ENCODE data around the gene PATJ.

The PATJ gene

DNA sequence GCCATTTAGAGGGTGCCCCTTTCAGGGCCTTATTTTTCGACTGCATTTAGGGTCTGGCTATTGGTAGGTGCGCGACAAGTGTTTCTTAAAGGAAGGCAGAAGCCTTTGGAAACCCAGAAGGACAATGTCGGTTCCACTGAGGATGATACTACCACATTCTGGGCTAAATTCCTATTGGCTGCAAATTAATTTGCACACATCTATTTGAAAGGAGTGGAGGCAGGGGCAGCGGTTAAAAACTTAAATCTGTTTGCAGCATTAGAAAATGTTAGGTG, 1.1 kb downstream of the PATJ start:
- peak overlapping the region; percentile 78 for H3K4me3 ChIP-seq
- no peak for DNase-seq (ENCODE audit: low read depth, low spot score)
- H3K27ac ChIP-seq, result no peak overlapping the region
- no peaks in the 10 kb centered on the region for H3K36me3 ChIP-seq (ENCODE audit: insufficient read depth, low read length)
- H3K9ac ChIP-seq (ENCODE audit: insufficient read length), result peak overlapping the region; percentile 78
- no peaks in the 10 kb centered on the region for H3K9me3 ChIP-seq (ENCODE audit: low read depth, low read length)
- TF ChIP-seq POLR2AphosphoS5 (IDR thresholded peaks at IDR 0.05; ENCODE audit: borderline replicate concordance, low read depth, low read length) (no peak), FOXP2 (optimal IDR thresholded peaks at IDR 0.05; ENCODE audit: control extremely low read depth, extremely low read length, insufficient read depth) (no peak)

DNA sequence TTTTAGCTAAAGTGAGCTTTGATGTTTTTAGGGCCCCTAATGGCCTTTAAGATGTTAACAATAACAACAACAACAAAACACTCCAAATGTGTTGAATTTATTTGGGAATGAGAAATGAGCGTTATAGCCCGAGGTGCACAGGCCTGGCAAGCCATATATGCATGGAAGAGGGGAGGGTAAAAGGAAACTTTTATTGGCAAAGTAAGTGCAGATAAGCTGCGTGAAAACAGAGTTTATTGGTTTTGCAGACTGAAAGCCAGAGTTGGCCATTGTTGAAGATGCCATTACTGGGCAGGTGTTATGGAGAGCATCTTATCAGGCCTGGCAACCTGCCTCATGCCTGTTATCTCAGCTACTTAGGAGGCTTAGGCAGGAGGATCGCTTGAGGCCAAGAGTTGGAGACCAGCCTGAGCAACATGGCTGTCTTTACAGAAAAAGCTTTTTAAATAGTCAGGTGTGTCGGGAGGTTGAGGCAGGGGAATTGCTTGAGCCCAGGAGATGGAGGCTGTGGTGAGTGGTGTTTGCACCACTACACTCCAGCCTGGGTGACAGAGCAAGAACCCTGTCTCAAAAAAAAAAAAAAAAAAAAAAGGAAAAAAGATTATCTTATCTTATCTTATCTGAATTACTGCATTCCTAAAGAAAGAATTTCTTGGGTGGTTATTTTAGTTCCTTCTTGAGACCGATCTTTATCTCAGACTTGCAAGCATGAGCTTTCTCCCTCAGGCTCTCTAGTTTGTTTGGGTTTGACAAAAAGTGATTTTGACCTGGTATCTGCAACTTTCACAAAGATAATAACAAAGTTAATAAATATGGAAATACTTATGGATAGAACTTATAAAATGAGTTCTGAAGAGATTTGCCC, 1.7 kb downstream of the PATJ start:
- Histone ChIP-seq H3K9me3 (ENCODE audit: low read depth, low read length) (no peaks in the 10 kb centered on the region), H3K4me3 (peak overlapping the region; percentile 78; the same call in 1 of the 2 replicates), H3K36me3 (ENCODE audit: insufficient read depth, low read length) (no peaks in the 10 kb centered on the region), H3K27ac (0 out of 2 replicates have a peak overlapping the region, but pooled peaks have one; percentile 42), H3K9ac (ENCODE audit: insufficient read length) (no peak overlapping the region)
- no peak for TF ChIP-seq POLR2AphosphoS5 (IDR thresholded peaks at IDR 0.05; ENCODE audit: borderline replicate concordance, low read depth, low read length)
- no peak for TF ChIP-seq FOXP2 (optimal IDR thresholded peaks at IDR 0.05; ENCODE audit: control extremely low read depth, extremely low read length, insufficient read depth)
- TF ChIP-seq EZH2 (IDR thresholded peaks at IDR 0.05), result no peak
- DNase-seq (ENCODE audit: low read depth, low spot score), result no peak

DNA sequence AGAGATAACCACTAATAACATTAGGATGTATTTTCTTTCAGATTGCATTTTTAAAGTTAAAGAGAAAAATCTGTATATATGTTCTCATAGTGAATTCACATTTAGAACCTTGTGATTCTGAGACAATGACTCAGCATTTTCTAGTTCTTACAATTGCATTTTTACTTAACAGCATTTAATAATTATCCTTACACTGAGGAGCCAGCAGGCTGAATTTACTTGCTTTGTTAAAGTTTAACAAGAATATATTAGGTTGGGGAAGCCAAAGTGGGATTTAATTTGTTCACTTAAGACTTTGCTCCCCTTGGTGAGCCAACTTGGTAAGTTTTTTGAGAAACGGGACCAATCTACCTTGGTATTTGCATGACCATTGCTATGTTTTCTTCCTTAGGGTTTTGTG, 4.5 kb downstream of the PATJ start:
- peak; percentile 40 for DNase-seq (ENCODE audit: low read depth, low spot score)
- TF ChIP-seq FOXP2 (optimal IDR thresholded peaks at IDR 0.05; ENCODE audit: control extremely low read depth, extremely low read length, insufficient read depth) (no peak), EZH2 (IDR thresholded peaks at IDR 0.05) (no peak), POLR2AphosphoS5 (IDR thresholded peaks at IDR 0.05; ENCODE audit: borderline replicate concordance, low read depth, low read length) (no peak)
- Histone ChIP-seq H3K4me3 (peak overlapping the region; percentile 30; the same call in 1 of the 2 replicates), H3K36me3 (ENCODE audit: insufficient read depth, low read length) (no peaks in the 10 kb centered on the region), H3K27ac (peak overlapping the region; percentile 93), H3K9ac (ENCODE audit: insufficient read length) (peak overlapping the region; percentile 52), H3K9me3 (ENCODE audit: low read depth, low read length) (no peaks in the 10 kb centered on the region)

DNA sequence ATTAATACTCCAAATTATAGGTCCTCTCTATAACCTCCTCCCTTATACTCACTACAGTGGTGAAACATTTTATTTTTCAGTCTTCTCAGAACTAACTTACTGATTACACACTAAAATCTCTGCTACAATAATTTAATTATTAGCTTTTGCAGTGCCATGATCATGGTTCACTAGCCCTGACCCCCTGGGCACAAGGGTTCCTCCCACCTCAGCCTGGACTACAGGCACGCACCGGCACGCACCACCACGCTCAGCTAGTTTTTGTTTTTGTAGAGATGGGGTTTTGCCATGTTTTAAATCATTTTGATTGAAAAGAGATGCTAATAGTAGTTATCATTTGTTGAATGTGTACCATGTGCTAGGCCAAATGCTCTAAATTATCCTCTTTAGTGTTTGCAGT, 6.3 kb downstream of the PATJ start:
- H3K4me3 ChIP-seq, result no peak overlapping the region
- no peak overlapping the region for H3K27ac ChIP-seq
- no peak for TF ChIP-seq POLR2AphosphoS5 (IDR thresholded peaks at IDR 0.05; ENCODE audit: borderline replicate concordance, low read depth, low read length)
- no peak for TF ChIP-seq FOXP2 (optimal IDR thresholded peaks at IDR 0.05; ENCODE audit: control extremely low read depth, extremely low read length, insufficient read depth)
- no peaks in the 10 kb centered on the region for H3K9me3 ChIP-seq (ENCODE audit: low read depth, low read length)
- no peak overlapping the region for H3K9ac ChIP-seq (ENCODE audit: insufficient read length)
- H3K36me3 ChIP-seq (ENCODE audit: insufficient read depth, low read length), result no peaks in the 10 kb centered on the region
- no peak for DNase-seq (ENCODE audit: low read depth, low spot score)

DNA sequence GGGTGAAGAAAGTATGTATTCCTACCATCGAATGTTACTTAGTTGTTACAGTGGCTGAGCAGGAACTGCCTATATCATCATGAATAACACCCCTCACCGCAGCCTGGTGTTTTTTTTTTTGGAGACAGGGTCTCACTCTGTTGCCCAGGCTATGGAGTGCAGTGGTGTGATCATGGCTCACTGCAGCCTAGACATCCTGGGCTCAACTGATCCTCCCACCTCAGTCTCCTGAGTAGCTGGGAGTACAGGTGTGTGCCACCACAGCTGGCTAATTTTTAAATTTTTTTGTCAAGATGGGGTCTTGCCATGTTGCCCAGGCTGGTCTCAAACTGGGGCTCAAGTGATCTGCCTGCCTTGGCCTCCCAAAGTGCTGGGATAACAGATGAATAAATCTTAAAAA, 7.3 kb downstream of the PATJ start:
- Histone ChIP-seq H3K36me3 (ENCODE audit: insufficient read depth, low read length) (no peaks in the 10 kb centered on the region), H3K9me3 (ENCODE audit: low read depth, low read length) (no peaks in the 10 kb centered on the region), H3K9ac (ENCODE audit: insufficient read length) (no peak overlapping the region), H3K4me3 (no peak overlapping the region), H3K27ac (no peak overlapping the region)
- no peak for DNase-seq (ENCODE audit: low read depth, low spot score)
- TF ChIP-seq POLR2AphosphoS5 (IDR thresholded peaks at IDR 0.05; ENCODE audit: borderline replicate concordance, low read depth, low read length) (no peak), EZH2 (IDR thresholded peaks at IDR 0.05) (no peak), FOXP2 (optimal IDR thresholded peaks at IDR 0.05; ENCODE audit: control extremely low read depth, extremely low read length, insufficient read depth) (no peak)

DNA sequence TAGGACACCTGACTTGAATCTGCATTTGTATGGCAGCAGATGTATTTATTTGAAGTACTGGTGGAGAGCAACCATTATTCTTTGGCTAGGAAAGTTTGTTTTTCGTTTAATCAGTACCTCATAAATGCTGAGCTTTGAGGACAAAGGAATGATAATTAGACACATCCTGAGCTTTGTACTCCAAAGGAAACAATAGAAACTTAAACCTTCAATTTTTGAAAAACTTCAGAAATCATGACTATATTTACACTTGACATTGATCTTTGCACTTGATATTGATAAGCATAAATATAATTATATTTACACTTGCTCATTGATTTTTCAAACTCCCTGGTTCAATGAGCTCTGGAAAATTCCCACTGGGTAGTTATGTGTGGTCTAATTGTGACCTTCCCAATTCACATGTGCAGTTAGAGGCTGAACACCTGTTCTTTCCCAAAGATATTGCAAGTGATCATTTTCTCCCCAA, 10.7 kb downstream of the PATJ start:
- TF ChIP-seq EZH2 (IDR thresholded peaks at IDR 0.05) (no peak), FOXP2 (optimal IDR thresholded peaks at IDR 0.05; ENCODE audit: control extremely low read depth, extremely low read length, insufficient read depth) (no peak), POLR2AphosphoS5 (IDR thresholded peaks at IDR 0.05; ENCODE audit: borderline replicate concordance, low read depth, low read length) (no peak)
- H3K27ac ChIP-seq, result no peak overlapping the region

DNA sequence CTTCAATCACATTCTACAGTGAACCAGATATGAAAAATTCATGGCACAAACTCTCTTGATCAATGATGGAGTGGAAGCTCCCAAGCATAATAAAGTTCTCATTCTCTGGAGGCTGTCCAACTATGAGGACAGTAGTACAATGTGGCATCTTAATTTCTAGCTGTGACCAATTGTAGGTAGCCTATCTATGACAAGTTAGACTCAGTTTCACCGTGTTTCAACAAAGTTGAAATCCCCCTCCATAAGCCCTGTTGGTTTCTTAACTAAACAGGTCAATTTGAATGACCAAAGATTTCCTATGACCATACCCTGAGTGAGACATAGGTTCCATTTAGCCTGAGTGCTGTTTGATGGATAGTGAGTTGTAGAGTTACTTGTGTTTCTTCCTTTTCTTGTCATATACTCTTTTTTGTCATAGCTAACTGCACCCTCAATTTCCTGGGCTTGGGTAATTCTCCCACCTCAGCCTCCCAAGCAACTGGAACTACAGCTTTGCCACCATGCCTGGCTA, 11.8 kb downstream of the PATJ start:
- Histone ChIP-seq H3K9me3 (ENCODE audit: low read depth, low read length) (no peaks in the 10 kb centered on the region), H3K4me3 (no peak overlapping the region), H3K9ac (ENCODE audit: insufficient read length) (no peak overlapping the region), H3K27ac (no peak overlapping the region), H3K36me3 (ENCODE audit: insufficient read depth, low read length) (no peaks in the 10 kb centered on the region)
- no peak for DNase-seq (ENCODE audit: low read depth, low spot score)
- TF ChIP-seq EZH2 (IDR thresholded peaks at IDR 0.05) (no peak), FOXP2 (optimal IDR thresholded peaks at IDR 0.05; ENCODE audit: control extremely low read depth, extremely low read length, insufficient read depth) (no peak)

More for the DNA sequence above, 10.7 kb downstream of the PATJ start:
- Histone ChIP-seq H3K9ac (ENCODE audit: insufficient read length) (no peak overlapping the region), H3K4me3 (no peak overlapping the region), H3K9me3 (ENCODE audit: low read depth, low read length) (no peaks in the 10 kb centered on the region), H3K36me3 (ENCODE audit: insufficient read depth, low read length) (no peaks in the 10 kb centered on the region)
- no peak for DNase-seq (ENCODE audit: low read depth, low spot score)

DNA sequence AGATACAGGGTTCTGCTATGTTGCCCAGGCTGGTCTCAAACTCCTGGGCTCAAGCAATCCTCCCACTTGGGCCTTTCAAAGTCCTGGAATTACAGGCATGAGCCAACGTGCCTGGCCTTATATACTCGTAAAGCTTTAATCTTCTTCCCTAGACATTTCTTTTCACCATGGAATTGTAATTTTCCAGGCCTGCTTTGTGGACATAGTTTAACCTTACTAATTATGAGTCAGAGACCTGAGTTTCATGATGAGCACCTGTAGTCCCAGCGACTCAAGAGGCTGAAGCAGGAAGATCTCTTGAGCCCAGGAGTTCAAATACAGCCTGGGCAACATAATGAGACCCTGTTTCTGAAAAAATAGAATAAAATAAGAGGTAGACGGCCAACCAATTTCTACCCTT, 12.3 kb downstream of the PATJ start:
- DNase-seq (ENCODE audit: low read depth, low spot score), result no peak
- no peaks in the 10 kb centered on the region for H3K36me3 ChIP-seq (ENCODE audit: insufficient read depth, low read length)
- TF ChIP-seq POLR2AphosphoS5 (IDR thresholded peaks at IDR 0.05; ENCODE audit: borderline replicate concordance, low read depth, low read length) (no peak), EZH2 (IDR thresholded peaks at IDR 0.05) (no peak), FOXP2 (optimal IDR thresholded peaks at IDR 0.05; ENCODE audit: control extremely low read depth, extremely low read length, insufficient read depth) (no peak)
- H3K4me3 ChIP-seq, result no peak overlapping the region
- no peaks in the 10 kb centered on the region for H3K9me3 ChIP-seq (ENCODE audit: low read depth, low read length)
- H3K27ac ChIP-seq, result no peak overlapping the region
- no peak overlapping the region for H3K9ac ChIP-seq (ENCODE audit: insufficient read length)
